NCI-H2171 treated with DMSO at 0.1 percent for 48 hours (cell line): ENCODE results near the gene SLC40A1.

Source experiments
- DNase-seq: peaks from one replicate; lab custom pipeline; 2025; lab: John Stamatoyannopoulos, UW

The SLC40A1 gene

GRCh38 chr2:189599245-189599644, 18.7 kb upstream of the SLC40A1 start:
- DNase-seq, result no peak

GRCh38 chr2:189595417-189595816, 14.8 kb upstream of the SLC40A1 start:
- DNase-seq, result no peak

- no peak for DNase-seq
Measured at GRCh38 chr2:189594305-189594704, 13.7 kb upstream of the SLC40A1 start.

GRCh38 chr2:189593115-189593514, 12.5 kb upstream of the SLC40A1 start:
- no peak for DNase-seq

GRCh38 chr2:189592353-189592984, 11.9 kb upstream of the SLC40A1 start:
- DNase-seq, result no peak

GRCh38 chr2:189587780-189588179, 7.2 kb upstream of the SLC40A1 start:
- no peak for DNase-seq

GRCh38 chr2:189585226-189585756, 4.7 kb upstream of the SLC40A1 start:
- DNase-seq, result no peak

- DNase-seq, result no peak
Measured at GRCh38 chr2:189584686-189585085, 4.1 kb upstream of the SLC40A1 start.

- DNase-seq, result no peak
Measured at GRCh38 chr2:189583227-189584198, 2.9 kb upstream of the SLC40A1 start.

- no peak for DNase-seq
Measured at GRCh38 chr2:189582809-189583192, 2.2 kb upstream of the SLC40A1 start.

- DNase-seq, result no peak
Measured at GRCh38 chr2:189582140-189582808, 1.7 kb upstream of the SLC40A1 start.

- no peak for DNase-seq
Measured at GRCh38 chr2:189581354-189582139, 961 bp upstream of the SLC40A1 start.

- no peak for DNase-seq
Measured at GRCh38 chr2:189580241-189580651, 340 bp downstream of the SLC40A1 start.

- no peak for DNase-seq
Measured at GRCh38 chr2:189579585-189580186, 900 bp downstream of the SLC40A1 start.

- DNase-seq, result no peak
Measured at GRCh38 chr2:189578272-189578950, 2.2 kb downstream of the SLC40A1 start.

- DNase-seq, result no peak
Measured at GRCh38 chr2:189577121-189577520, 3.5 kb downstream of the SLC40A1 start.

GRCh38 chr2:189576396-189576795, 4.2 kb downstream of the SLC40A1 start:
- no peak for DNase-seq

GRCh38 chr2:189574793-189575475, 5.7 kb downstream of the SLC40A1 start:
- DNase-seq, result no peak

- DNase-seq, result no peak
Measured at GRCh38 chr2:189570570-189571031, 10.0 kb downstream of the SLC40A1 start.
